ENCODE results near the gene MTOR.

The MTOR gene

GRCh38 chr1:11058595-11059154, 203.7 kb downstream of the MTOR start:
- DNase-seq: no peak

GRCh38 chr1:11058026-11058425, 204.3 kb downstream of the MTOR start:
- no peak for DNase-seq

- DNase-seq: no peak
These were observed 204.9 kb downstream of the MTOR start for GRCh38 chr1:11057477-11057876.

All from NCI-H1436 treated with DMSO at 0.1 percent for 48 hours (cell line).